NB4 (cell line): ENCODE measurements around the gene KRTAP2-4.

Experiments
- CTCF ChIP-seq: IDR thresholded peaks from one replicate; pipeline ENCODE4 v1.5.1; 2012; ENCODE audit warnings: low read depth, low read length
- MYC ChIP-seq: IDR thresholded peaks from 2 replicates; pipeline ENCODE4 v1.6.1; 2011; ENCODE audit warnings: low read depth, low read length
- POLR2A ChIP-seq: IDR thresholded peaks from 2 replicates; pipeline ENCODE4 v1.6.1; 2011; ENCODE audit warnings: mild to moderate bottlenecking; ENCODE audit not compliant: insufficient read length; ENCODE audit errors: extremely low read depth
- TF ChIP-seq, protein P1 (sequence below): IDR thresholded peaks from 2 replicates; pipeline ENCODE4 v1.6.1; 2011; ENCODE audit warnings: low read depth, low read length

DNA sequence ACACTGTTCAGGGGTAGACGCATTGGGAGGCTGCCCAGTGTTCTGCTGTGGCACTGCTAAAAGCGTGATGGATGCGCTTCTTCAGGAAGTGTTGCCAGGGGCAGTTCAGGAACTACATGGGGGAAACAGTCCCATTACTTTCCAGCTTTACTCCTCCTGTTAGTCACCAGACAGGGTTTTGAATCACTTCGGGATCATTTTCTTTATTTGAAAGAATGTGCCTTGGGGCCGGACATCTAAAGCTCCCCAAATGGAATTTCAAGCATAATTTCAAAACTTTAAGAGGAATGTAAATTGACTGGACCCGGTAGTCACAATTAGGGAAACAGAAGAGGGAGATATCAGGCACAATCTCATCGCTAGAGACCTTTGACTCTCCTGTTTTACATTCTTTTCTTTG is 17.2 kb downstream of the KRTAP2-4 start:
- TF ChIP-seq CTCF (no peak), POLR2A (no peak), MYC (no peak)
- TF ChIP-seq, protein P1, sequence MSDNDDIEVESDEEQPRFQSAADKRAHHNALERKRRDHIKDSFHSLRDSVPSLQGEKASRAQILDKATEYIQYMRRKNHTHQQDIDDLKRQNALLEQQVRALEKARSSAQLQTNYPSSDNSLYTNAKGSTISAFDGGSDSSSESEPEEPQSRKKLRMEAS = no peak
